Measurements from ENCODE around the gene HSFX2.

DNA sequence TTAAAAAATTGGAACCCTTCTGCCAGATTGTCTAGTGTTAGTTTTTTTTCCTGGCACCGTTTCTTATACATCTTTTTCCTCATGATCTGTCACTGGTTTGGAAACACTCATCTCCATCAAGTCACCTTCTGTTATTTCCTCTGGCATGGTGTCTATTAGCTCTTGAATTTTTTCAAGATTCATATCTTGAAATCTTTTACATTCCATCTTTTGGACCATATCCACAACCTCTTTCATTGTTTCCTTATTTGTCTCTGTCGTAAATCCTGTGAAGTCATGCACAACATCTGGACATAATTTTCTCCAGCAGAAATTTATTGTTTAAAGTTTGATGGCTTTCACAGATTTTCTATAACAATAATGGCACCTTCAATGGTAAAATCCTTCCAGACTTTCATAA, 46.7 kb upstream of the HSFX2 start:
- TF ChIP-seq, protein P1, sequence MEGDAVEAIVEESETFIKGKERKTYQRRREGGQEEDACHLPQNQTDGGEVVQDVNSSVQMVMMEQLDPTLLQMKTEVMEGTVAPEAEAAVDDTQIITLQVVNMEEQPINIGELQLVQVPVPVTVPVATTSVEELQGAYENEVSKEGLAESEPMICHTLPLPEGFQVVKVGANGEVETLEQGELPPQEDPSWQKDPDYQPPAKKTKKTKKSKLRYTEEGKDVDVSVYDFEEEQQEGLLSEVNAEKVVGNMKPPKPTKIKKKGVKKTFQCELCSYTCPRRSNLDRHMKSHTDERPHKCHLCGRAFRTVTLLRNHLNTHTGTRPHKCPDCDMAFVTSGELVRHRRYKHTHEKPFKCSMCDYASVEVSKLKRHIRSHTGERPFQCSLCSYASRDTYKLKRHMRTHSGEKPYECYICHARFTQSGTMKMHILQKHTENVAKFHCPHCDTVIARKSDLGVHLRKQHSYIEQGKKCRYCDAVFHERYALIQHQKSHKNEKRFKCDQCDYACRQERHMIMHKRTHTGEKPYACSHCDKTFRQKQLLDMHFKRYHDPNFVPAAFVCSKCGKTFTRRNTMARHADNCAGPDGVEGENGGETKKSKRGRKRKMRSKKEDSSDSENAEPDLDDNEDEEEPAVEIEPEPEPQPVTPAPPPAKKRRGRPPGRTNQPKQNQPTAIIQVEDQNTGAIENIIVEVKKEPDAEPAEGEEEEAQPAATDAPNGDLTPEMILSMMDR (IDR thresholded peaks at IDR 0.05) = no peak
- no peak for TF ChIP-seq POLR2A (IDR thresholded peaks at IDR 0.05)
- no peak for TF ChIP-seq EP300 (IDR thresholded peaks at IDR 0.05)
- no peak for TF ChIP-seq POLR2AphosphoS5 (IDR thresholded peaks at IDR 0.05)
